Astrocyte (in vitro differentiated cells and primary cell): ENCODE results near the gene ZNRF2. TPM values are rescaled to one million over a fixed set of nuclear protein-coding genes. Genes with fewer than 3 reads are reported as not detected.

ENCODE experiments used
- DNase-seq: peaks from one replicate; pipeline ENCODE4 v3.0.0-alpha.2; 2010; ENCODE audit warnings: low read depth
- FAIRE-seq: peaks from 2 replicates; lab custom pipeline; 2011; peaks lifted over from hg19 to GRCh38; lab: Jason Lieb, UNC
- H2AFZ ChIP-seq: 2 replicates; pipeline ENCODE4 v1.6.0; 2012; ENCODE audit warnings: low read depth, low read length, inconsistent platforms
- H3K27ac ChIP-seq: 2 replicates; pipeline ENCODE4 v1.5.1; 2011; ENCODE audit warnings: low read depth, low read length, inconsistent platforms
- H3K27me3 ChIP-seq: 2 replicates; pipeline ENCODE4 v1.6.0; 2011; ENCODE audit warnings: low read length, inconsistent platforms; ENCODE audit not compliant: insufficient read depth
- H3K36me3 ChIP-seq: 2 replicates; pipeline ENCODE4 v1.5.1; 2011; ENCODE audit warnings: low read length, inconsistent platforms; ENCODE audit not compliant: insufficient read depth
- H3K4me1 ChIP-seq: 2 replicates; pipeline ENCODE4 v1.5.1; 2011; ENCODE audit warnings: low read length, inconsistent platforms; ENCODE audit not compliant: insufficient read depth
- H3K4me2 ChIP-seq: 2 replicates; pipeline ENCODE4 v1.6.0; 2012; ENCODE audit warnings: low read length, inconsistent platforms
- H3K4me3 ChIP-seq: 2 replicates; pipeline ENCODE4 v1.5.1; 2011; ENCODE audit warnings: low read depth, mild to moderate bottlenecking, low read length, inconsistent platforms; ENCODE audit not compliant: insufficient read depth
- H3K79me2 ChIP-seq: 2 replicates; pipeline ENCODE4 v1.6.0; 2012; ENCODE audit warnings: mild to moderate bottlenecking, low read length, inconsistent platforms; ENCODE audit not compliant: insufficient read depth
- H3K9ac ChIP-seq: 2 replicates; pipeline ENCODE4 v1.6.0; 2012; ENCODE audit warnings: mild to moderate bottlenecking, low read length, inconsistent platforms
- H3K9me3 ChIP-seq: 2 replicates; pipeline ENCODE4 v1.5.1; 2012; ENCODE audit warnings: low read depth, mild to moderate bottlenecking, low read length, inconsistent platforms; ENCODE audit not compliant: insufficient read depth
- H4K20me1 ChIP-seq: 2 replicates; pipeline ENCODE4 v1.6.0; 2012; ENCODE audit warnings: low read length, inconsistent platforms; ENCODE audit not compliant: insufficient read depth
- H3K27ac Mint-ChIP-seq: one replicate; pipeline ENCODE4 v1.8.0; 2021; ENCODE audit warnings: mild to moderate bottlenecking, mixed read lengths; ENCODE audit not compliant: unreplicated experiment
- H3K27me3 Mint-ChIP-seq: one replicate; pipeline ENCODE4 v1.8.0; 2021; ENCODE audit warnings: low read depth, mixed read lengths; ENCODE audit not compliant: unreplicated experiment
- H3K36me3 Mint-ChIP-seq: one replicate; pipeline ENCODE4 v1.8.0; 2021; ENCODE audit warnings: low read depth, mixed read lengths; ENCODE audit not compliant: unreplicated experiment
- H3K4me1 Mint-ChIP-seq: one replicate; pipeline ENCODE4 v1.8.0; 2021; ENCODE audit warnings: low read depth, mixed read lengths; ENCODE audit not compliant: unreplicated experiment
- H3K4me3 Mint-ChIP-seq: one replicate; pipeline ENCODE4 v1.8.0; 2021; ENCODE audit warnings: mild to moderate bottlenecking, moderate library complexity, mixed read lengths; ENCODE audit not compliant: unreplicated experiment
- H3K9me3 Mint-ChIP-seq: one replicate; pipeline ENCODE4 v1.8.0; 2021; ENCODE audit warnings: mild to moderate bottlenecking, mixed read lengths; ENCODE audit not compliant: unreplicated experiment
- CTCF ChIP-seq: IDR thresholded peaks from 2 replicates; pipeline ENCODE4 v1.5.1; 2011; ENCODE audit warnings: low read depth, mild to moderate bottlenecking, inconsistent platforms, low read length, moderate library complexity; ENCODE audit not compliant: insufficient read depth
- EZH2 ChIP-seq: IDR thresholded peaks from 2 replicates; pipeline ENCODE4 v1.6.1; 2012; ENCODE audit warnings: mild to moderate bottlenecking, low read length, inconsistent platforms; ENCODE audit not compliant: insufficient read depth
- total RNA-seq: library from RNA; stranded (reverse); gene quantifications from 2 replicates; pipeline ENCODE4 v1.2.1, GENCODE V29; 2021

Gene ZNRF2
- total RNA-seq, 1 donor from 2014 or later: 9.9 TPM

GRCh38 chr7:30378275-30378674 lies 93.9 kb downstream of the ZNRF2 start:
- no peaks in the 10 kb centered on the region for H3K79me2 ChIP-seq
- FAIRE-seq: no peak

GRCh38 chr7:30379131-30379530 lies 94.7 kb downstream of the ZNRF2 start:
- Histone ChIP-seq H2AFZ (no peak overlapping the region), H3K36me3 (no peaks in the 10 kb centered on the region), H3K4me2 (no peak overlapping the region), H3K27me3 (no peaks in the 10 kb centered on the region), H3K79me2 (no peaks in the 10 kb centered on the region), H4K20me1 (no peaks in the 10 kb centered on the region), H3K4me1 (no peaks in the 10 kb centered on the region), H3K9ac (no peak overlapping the region), H3K4me3 (no peak overlapping the region), H3K9me3 (no peaks in the 10 kb centered on the region), H3K27ac (no peak overlapping the region)
- no peaks in the 10 kb centered on the region for H3K36me3 Mint-ChIP-seq
- no peak overlapping the region for H3K27ac Mint-ChIP-seq
- no peaks in the 10 kb centered on the region for H3K27me3 Mint-ChIP-seq
- no peak overlapping the region for H3K4me3 Mint-ChIP-seq
- peaks cover 9% of the 10 kb centered on the region for H3K9me3 Mint-ChIP-seq
- TF ChIP-seq CTCF (no peak), EZH2 (no peak)
- H3K4me1 Mint-ChIP-seq: no peaks in the 10 kb centered on the region
- FAIRE-seq: no peak
- DNase-seq: peak; percentile 35

More at GRCh38 chr7:30378275-30378674, 93.9 kb downstream of the ZNRF2 start:
- no peak for TF ChIP-seq CTCF
- no peak for TF ChIP-seq EZH2
- Mint-ChIP-seq H3K36me3 (no peaks in the 10 kb centered on the region), H3K9me3 (peaks cover 5% of the 10 kb centered on the region), H3K4me1 (no peaks in the 10 kb centered on the region), H3K27ac (no peak overlapping the region), H3K27me3 (no peaks in the 10 kb centered on the region), H3K4me3 (no peak overlapping the region)
- Histone ChIP-seq H4K20me1 (no peaks in the 10 kb centered on the region), H3K36me3 (no peaks in the 10 kb centered on the region), H2AFZ (no peak overlapping the region), H3K4me3 (no peak overlapping the region), H3K9me3 (no peaks in the 10 kb centered on the region), H3K4me1 (no peaks in the 10 kb centered on the region), H3K9ac (no peak overlapping the region), H3K4me2 (no peak overlapping the region), H3K27ac (no peak overlapping the region), H3K27me3 (no peaks in the 10 kb centered on the region)
- DNase-seq: no peak

GRCh38 chr7:30379741-30380140 lies 95.3 kb downstream of the ZNRF2 start:
- H3K27ac Mint-ChIP-seq: no peak overlapping the region
- no peaks in the 10 kb centered on the region for H3K4me1 ChIP-seq
- no peaks in the 10 kb centered on the region for H3K27me3 Mint-ChIP-seq
- H4K20me1 ChIP-seq: no peaks in the 10 kb centered on the region
- no peak overlapping the region for H2AFZ ChIP-seq
- H3K79me2 ChIP-seq: no peaks in the 10 kb centered on the region
- no peak overlapping the region for H3K4me2 ChIP-seq
- no peak overlapping the region for H3K27ac ChIP-seq
- FAIRE-seq (no peak), DNase-seq (no peak)
- no peaks in the 10 kb centered on the region for H3K4me1 Mint-ChIP-seq
- H3K27me3 ChIP-seq: no peaks in the 10 kb centered on the region
- no peaks in the 10 kb centered on the region for H3K36me3 Mint-ChIP-seq
- H3K9ac ChIP-seq: no peak overlapping the region
- TF ChIP-seq CTCF (no peak), EZH2 (no peak)
- H3K4me3 Mint-ChIP-seq: no peak overlapping the region
- no peak overlapping the region for H3K4me3 ChIP-seq
- no peaks in the 10 kb centered on the region for H3K36me3 ChIP-seq
- no peaks in the 10 kb centered on the region for H3K9me3 ChIP-seq
- peaks cover 9% of the 10 kb centered on the region for H3K9me3 Mint-ChIP-seq
